Posterior vena cava (tissue), 2 donors: Measurements from ENCODE around the gene ADAMTS19. TPM values are rescaled to one million over a fixed set of nuclear protein-coding genes. Genes with fewer than 3 reads are reported as not detected.

ENCODE experiments used
- DNase-seq: peaks from one replicate; pipeline ENCODE4 v3.0.0-alpha.2; 2020; ENCODE audit warnings: low spot score
- intact Hi-C, 2 donors: fragments of 100-400 bp; cut with DNase I; formaldehyde crosslinking; loops; one replicate each; pipeline versions ENCODE4 v1.14.1 to v1.14.2; 2022 to 2023
- total RNA-seq, 2 donors: library from RNA; stranded (reverse); fragmentation: NEBNext Ultra II Directional; extraction: Animal tissue kit (Norgen Biotek cat#: 25700); gene quantifications; one replicate each; pipeline ENCODE4 v1.2.1, GENCODE V29; 2021
- donor health status: DM: yes; HTN: yes; CAD: no.
- donor health status: DM: yes; HTN: yes; CAD: no.

Gene ADAMTS19
- total RNA-seq, 2 donors from 2014 or later = not detected

- DNase-seq = no peak
- intact Hi-C loops = no loop called here
Observed at GRCh38 chr5:129743541-129744187, 283.6 kb downstream of the ADAMTS19 start.

GRCh38 chr5:129745997-129746396, 285.9 kb downstream of the ADAMTS19 start:
- DNase-seq = no peak
- intact Hi-C loops = no loop called here

DNA sequence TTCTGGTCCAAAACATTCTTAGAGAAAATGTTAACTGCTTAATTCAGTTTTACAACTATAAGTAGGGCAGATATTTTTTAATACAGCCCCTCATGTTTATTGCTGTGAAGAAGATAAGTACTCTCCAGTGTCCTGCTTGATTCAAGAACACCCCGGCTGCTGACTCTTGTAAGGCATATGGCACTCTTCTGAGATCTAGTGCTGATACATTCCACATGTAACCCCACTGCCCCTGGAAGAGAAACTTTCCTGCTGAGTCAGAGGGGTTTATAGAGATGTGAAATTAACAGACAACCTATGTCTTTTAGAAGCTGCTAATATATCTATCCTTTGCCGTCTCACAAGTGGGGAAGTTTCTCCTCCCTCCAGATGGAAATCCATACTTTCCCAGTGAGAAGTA, 286.8 kb downstream of the ADAMTS19 start:
- DNase-seq = no peak

DNA sequence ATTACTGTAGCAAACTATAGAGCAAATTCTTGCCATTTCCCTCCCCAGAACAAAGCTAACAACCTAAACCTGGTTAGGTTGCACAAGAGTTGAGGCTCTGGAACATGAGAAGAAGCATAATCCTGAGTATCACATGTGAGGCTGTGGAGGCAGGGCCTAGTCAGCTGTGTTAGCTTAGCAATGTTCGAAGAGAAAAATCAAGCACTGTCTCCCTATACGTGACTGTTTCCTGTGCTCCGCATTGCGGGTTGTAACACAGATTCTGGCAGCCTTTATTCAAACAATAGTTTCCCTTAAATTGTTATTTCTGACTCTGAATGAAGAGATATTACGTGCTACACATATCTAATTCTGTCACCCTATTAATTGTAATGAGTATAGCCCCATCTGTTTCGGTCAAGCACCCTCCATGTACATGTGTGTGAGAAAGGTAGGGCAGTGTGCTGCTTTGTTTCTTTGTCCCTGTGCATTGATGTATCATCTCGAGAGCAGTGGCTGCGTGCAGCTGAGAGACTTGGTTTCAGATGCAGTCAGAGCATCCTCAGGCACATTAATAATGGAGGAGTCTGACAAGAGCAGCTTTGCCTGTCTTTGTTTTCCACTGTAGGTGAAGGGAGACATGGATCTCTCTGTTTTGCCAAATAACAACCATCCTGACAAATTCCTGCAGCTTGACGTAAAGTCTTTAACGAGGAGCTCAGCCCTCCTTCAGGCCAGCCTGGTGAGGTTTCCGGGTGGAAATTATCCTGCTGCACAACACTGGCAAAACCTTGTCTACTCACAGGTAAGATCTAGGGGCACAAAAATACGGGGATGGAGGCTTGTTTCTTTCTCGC, 287.7 kb downstream of the ADAMTS19 start, which contains the start of gene MINAR2:
MINAR2 (plus strand) TSS at position 523 of the 836 bp plus-strand sequence; CDS start at position 620, 97 bp downstream.
- no peak for DNase-seq
- intact Hi-C loops = no loop called here

More for the DNA sequence above, 286.8 kb downstream of the ADAMTS19 start:
- intact Hi-C loops = no loop called here

DNA sequence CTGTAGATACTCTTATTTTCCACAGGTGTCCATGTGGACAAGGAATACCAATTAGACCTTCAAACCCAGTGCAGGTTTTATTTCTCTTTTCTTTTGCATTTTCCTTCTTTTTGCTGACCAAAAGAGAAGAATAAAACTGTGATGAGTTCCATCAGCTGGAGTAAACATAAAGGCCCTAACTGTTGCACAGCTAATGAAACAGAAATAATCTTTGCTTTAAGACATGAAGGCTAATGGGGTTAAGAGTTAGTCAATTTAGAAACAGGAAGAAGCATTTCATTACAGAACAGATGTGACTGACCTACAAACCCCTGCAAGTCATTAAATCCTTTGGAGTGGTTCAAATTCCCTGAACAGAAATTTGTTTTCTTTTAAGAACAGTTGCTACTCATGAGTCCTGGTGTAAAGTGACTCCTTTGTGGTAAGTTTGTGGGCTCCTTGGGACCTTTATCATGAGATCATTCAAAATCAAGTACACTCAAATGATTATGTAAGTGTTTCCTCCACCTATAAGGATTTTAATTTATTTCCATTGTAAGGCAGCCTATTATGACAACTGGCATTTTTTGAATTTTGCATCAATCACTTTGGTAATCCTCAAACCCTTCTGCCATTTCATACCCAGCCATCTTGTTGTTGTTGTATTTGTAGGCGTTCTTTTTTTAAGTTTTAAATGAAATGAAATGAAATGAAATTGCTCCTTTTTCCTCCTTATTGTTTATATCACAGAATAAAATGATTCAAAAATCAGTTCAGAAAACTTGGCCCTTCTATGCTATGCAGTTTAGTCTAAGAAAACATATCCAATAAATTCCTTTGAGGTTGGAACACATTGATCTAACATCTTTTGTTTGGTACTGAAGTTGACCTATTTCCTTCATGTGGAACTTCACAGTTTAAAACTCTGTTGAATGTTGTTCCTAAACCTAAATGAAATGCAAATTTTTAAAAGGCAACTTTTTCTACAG, 289.1 kb downstream of the ADAMTS19 start:
- no peak for DNase-seq
- intact Hi-C loops = no loop called here

- intact Hi-C loops = no loop called here
- no peak for DNase-seq
Observed at GRCh38 chr5:129760636-129761325, 300.7 kb downstream of the ADAMTS19 start.

- intact Hi-C loops = no loop called here
- no peak for DNase-seq
Observed at GRCh38 chr5:129763651-129764050, 303.6 kb downstream of the ADAMTS19 start.

GRCh38 chr5:129766798-129767197, 306.7 kb downstream of the ADAMTS19 start:
- DNase-seq = no peak
- intact Hi-C loops = loop anchor here in 1 of 2 donors (5.0 kb wide), 1 partner anchor 859 kb away; no protein-coding TSS in a partner anchor

GRCh38 chr5:129767927-129768380, 307.9 kb downstream of the ADAMTS19 start:
- intact Hi-C loops = loop anchor here in 1 of 2 donors (5.0 kb wide), 1 partner anchor 861 kb away; no protein-coding TSS in a partner anchor
- no peak for DNase-seq

GRCh38 chr5:129768735-129769134, 308.6 kb downstream of the ADAMTS19 start:
- intact Hi-C loops = loop anchor here in 1 of 2 donors (5.0 kb wide), 1 partner anchor 861 kb away; no protein-coding TSS in a partner anchor
- DNase-seq = no peak

- intact Hi-C loops = loop anchor here in 1 of 2 donors (5.0 kb wide), 1 partner anchor 887 kb away; no protein-coding TSS in a partner anchor
- no peak for DNase-seq
Observed at GRCh38 chr5:129770024-129770820, 310.1 kb downstream of the ADAMTS19 start.

DNA sequence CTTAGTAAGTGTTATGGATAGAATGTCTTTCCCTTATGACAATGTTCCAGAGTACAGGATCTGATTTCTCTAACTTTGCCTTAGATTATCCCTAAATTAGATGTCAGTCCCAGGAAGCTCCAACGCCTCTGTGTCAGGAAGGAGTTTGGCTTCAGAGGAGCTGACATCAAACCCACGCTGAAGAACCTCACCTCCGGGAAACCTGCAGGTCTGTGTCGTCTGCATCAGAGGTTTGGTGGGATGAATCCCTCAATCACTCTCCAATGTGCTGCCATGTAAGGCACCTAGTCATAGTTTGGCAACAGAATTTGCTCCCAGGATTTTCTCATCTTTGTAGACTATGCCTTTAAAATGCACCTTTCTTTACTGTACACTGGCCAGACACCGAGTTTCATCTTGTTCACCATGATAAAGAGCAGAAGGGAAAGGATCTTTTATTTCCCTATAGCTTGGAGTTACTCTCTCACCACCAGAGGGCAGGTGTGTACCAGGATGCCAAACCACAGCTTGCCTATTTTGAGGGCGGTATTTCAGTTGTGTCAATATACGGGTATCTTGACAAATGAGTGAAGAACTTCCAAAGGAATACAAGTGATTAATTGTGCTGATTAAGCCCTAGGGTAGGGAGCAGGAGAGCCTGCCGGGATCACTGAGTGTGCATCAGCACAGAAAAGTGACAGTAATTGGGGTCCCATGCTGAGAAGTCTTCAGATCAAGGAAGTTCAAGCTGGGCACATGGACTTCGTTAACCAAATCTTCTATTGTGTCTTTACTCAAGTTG, 311.1 kb downstream of the ADAMTS19 start:
- DNase-seq = no peak
- intact Hi-C loops = loop anchor here in 1 of 2 donors (5.0 kb wide), 1 partner anchor 886 kb away; no protein-coding TSS in a partner anchor

DNA sequence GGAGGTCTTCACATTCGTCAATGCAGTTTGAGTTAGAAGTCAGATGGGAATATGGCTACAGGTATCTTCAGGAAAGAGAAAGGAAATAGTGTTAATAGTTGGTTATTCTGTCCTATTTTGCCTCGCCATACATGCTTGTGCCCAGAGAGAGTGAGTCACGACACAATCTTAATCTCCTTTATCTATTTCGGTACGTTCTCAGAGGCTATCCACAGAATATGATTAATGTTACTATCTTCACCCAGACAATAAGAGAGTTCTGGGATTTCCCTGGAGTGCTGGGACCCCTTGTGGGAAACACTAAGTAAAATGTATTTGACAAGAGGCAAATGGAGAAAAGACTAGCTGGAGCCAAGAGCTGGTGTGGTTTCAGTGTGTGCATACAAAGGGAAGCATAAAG, 313.3 kb downstream of the ADAMTS19 start:
- DNase-seq = no peak
- intact Hi-C loops = loop anchor here in 1 of 2 donors (5.0 kb wide), 1 partner anchor 884 kb away; no protein-coding TSS in a partner anchor

GRCh38 chr5:129781594-129781993, 321.5 kb downstream of the ADAMTS19 start:
- DNase-seq = no peak
- intact Hi-C loops = no loop called here
